T47D (cell line): ENCODE results near the gene PPFIA4.

Experiments
- DNase-seq, 2 experiments: peaks; one replicate each; pipeline versions ENCODE4 v3.0.0 to v3.0.0-alpha.2; 2011 to 2012; ENCODE audit warnings: low read depth in 1 of 2, low spot score in 1 of 2
- JUND ChIP-seq: IDR thresholded peaks from 2 replicates; pipeline ENCODE4 v1.6.1; 2012; ENCODE audit warnings: low read depth
- in situ Hi-C: cut with HindIII; loops from 2 replicates; pipeline ENCODE4 v1.10.0; 2016; ENCODE audit warnings: low sequenced_read_pairs, low pct_unique_long_range_greater_than_20kb

The PPFIA4 gene

DNA sequence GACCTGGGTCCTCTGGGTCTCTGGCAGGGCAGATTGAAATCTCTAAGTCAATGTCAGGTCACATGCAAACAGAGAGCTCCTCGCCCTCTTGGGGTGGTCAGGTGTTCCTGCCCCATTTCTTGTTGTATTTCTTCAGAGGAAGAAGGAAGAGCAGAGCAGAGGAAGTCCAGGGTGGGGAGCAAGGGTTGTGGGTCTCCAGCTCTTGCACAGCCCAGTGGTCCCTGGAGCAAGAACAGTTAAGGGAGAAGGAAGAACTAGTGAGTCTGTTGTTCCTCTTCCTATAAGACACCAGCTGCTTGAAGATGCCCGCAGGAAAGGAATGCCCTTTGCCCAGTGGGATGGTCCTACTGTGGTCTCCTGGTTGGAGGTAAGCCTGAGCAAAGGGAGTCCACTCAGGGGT lies 33.2 kb downstream of the PPFIA4 start:
- no peak for DNase-seq
- TF ChIP-seq JUND, result no peak
- in situ Hi-C loops, result no loop called here

DNA sequence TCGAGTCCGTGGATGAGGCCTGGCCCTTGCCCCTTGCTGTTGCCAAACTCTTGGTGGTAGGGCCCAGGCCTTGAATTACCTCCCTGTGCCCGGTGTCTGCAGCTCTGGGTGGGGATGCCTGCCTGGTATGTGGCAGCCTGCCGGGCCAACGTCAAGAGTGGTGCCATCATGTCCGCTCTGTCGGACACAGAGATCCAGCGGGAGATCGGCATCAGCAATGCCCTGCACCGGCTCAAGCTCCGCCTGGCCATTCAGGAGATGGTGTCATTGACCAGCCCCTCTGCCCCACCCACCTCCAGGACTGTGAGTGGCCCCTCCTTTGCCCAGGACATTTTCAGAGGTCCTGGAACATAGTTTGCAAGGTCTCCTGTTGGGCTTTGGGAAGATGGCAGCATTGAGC lies 33.8 kb downstream of the PPFIA4 start:
- in situ Hi-C loops, result no loop called here
- DNase-seq, result no peak
- no peak for TF ChIP-seq JUND

DNA sequence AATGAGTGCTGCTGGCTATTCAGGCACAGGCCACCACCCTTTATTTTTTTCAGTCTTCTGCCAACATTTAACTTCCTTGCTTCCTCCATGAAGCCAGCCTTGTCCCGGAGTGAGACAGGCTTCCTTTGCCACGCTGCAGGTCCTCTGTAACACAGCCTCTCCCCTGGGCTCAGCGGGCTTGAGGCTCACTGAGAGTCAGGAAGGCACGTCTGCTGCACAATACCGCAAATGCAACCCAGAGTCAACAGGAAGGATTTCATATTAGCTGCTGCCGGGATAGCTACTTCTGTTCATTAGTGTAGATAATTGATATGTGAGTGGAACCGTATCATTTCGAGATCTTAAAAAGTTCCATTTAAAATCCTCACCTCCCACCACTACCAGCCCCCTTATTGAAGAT lies 37.0 kb downstream of the PPFIA4 start:
- in situ Hi-C loops, result no loop called here
- no peak for DNase-seq
- no peak for TF ChIP-seq JUND

DNA sequence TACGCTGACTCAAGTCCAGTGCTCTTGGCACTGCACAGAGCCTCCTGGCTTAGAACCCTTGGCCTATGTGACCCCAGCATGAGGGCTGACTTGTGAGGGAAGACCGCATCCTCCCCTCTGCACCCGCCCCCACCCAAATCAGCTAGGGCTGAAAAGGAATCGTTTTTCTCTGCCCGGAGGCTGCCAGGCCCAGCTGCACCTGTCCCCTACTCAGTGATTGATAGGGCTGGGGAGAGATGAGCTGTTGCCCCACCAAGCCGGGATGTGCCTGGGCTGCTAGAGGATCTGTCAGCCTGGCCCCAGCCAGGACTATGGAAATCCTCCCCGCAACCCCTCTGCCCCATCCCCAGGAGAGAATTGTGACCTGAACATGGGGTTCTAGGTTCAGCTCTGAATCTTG lies 38.9 kb downstream of the PPFIA4 start:
- in situ Hi-C loops, result no loop called here
- TF ChIP-seq JUND, result no peak

DNA sequence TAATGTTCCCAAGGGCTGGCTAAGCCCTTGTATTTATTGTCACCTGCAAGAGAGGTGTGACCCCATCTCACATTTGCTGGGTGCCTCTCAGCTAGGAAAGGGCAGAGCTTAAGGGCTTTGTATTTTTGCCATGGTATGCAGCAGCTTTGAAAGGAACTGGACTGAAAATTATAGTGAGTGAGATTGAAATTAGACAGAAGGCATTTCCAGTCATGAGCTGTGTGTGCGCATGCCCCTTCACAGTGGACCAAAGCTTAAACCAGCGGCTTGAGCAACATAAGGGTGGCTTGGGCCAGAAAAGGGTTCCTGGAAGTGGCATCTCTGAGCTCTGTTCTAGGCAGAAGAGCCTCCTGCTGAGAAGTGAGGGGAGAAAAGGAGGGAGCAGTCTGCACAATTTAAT lies 39.7 kb downstream of the PPFIA4 start:
- in situ Hi-C loops, result no loop called here
- no peak for TF ChIP-seq JUND
- DNase-seq, result no peak

More for the DNA sequence above, 38.9 kb downstream of the PPFIA4 start:
- DNase-seq, result no peak

DNA sequence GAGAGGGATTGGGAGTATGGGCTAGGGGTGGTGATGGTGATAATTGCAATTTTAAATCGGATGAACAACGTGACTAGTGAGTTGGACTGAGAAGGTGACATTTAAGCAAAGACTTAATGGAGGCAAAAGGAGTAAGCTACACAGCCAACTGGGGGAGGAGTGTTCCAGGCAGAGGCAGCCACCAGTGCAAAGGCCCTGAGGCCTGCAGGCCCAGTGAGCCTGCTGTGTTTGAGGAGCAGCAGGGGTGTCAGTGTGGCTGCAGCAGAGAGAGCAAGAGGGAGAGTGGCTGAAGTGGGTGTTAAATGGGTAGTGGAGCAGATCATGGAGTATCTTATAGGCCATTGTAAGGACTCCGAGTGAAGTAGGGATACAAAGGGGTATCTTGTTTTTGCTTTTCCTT lies 40.7 kb downstream of the PPFIA4 start:
- DNase-seq, result no peak
- in situ Hi-C loops, result no loop called here
- TF ChIP-seq JUND, result no peak

DNA sequence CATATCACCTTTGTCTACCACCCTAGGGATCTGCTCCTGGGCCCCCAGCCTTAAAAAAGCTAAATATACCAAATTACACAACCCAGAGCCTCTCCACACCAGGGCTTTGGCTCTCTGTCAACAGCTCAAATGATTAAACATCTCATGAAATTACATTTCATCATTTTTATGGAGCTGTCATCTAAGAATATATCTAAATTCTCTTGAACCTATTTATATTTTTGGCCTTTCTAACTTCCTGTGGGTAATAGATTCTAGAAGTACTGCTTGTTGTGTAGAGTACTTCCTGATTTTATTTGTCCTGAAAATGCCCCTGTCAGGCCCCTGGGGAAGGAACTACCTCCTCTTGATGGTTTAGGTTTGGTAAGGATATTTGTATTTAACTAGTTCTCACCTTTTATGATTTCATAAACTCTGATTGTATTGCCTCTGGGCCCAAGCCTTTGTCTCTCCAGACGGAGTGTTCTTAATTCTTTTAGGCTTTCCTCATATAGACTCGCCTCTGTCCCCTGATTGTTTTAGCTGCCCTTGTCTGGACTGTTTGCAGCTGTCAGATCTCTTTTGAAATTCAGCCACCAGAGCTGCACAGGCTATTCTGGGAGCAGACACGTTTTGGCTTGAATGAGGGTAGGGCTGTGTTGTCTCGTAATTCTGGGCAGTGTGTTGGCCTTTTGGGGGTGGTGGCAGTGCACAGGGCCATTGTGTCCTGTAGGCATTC lies 42.9 kb downstream of the PPFIA4 start:
- TF ChIP-seq JUND, result no peak
- in situ Hi-C loops, result no loop called here
- DNase-seq, result no peak

DNA sequence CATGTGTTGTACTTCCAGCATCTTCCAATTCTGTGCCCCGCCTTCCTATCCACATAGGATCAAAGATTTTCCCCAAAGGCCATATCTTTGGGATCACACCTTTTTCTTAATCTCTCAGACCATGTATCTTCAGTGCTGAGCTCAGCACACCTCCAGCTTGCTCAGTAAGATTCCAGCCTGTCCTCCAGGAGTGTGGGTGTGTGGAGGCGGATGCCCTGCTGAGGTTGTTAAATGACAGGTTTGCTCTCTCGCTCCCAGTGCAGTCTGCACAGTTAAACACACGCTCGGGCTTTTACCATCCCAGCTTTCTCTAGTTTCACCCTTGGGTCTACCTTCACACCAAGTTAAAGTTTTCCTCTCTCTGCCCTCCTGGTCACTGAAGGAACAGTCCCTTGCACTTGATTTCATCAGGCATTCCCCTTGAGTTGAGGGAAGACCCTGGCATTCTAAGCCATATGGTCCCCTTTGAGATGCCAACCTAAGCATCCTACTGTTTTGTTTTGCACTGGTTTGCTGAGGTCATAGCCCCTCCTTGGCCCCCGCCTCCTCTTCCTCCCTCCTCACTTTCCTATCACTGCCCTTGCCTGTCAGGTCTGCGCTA lies 45.8 kb downstream of the PPFIA4 start:
- no peak for DNase-seq
- TF ChIP-seq JUND, result no peak
- in situ Hi-C loops, result no loop called here

DNA sequence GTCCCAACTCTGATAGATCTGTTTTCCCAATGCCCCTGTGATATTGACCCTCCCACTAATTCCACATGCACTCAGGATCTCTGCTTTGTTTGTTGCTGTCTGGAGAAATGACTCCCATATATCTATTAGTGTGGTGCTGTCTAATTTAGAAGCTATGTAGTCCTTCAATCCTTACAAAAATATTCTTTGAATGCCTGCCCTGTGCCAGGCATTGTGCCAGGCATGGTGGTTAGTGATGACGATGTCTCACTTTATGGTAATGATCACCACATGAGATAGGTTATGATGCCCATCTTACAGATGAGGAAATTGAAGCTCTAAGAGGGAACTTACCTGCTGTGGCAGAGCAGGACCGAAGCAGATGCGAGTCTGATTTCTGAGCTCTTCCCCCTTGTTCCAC lies 46.6 kb downstream of the PPFIA4 start:
- DNase-seq, result no peak
- no peak for TF ChIP-seq JUND
- in situ Hi-C loops, result no loop called here

DNA sequence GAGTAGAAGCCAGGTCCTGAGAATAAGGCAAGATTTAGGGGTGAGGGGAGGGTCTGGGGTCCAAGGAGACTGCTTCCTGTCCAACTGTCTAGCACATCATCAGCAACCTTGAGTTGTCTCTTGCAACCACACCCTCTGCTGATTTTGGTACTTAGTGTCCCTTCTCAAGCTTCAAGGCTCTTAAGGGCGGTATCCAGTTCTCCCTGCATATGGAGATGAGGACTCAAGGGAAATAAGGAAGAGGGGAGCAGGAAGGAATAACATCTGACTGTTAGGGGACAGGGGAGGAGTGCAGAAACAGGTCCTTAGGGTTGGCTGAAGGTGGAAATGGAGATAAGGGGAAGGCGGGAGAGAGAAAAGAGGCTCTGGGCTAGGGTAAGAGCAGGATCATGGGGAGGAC lies 47.2 kb downstream of the PPFIA4 start:
- in situ Hi-C loops, result no loop called here

DNA sequence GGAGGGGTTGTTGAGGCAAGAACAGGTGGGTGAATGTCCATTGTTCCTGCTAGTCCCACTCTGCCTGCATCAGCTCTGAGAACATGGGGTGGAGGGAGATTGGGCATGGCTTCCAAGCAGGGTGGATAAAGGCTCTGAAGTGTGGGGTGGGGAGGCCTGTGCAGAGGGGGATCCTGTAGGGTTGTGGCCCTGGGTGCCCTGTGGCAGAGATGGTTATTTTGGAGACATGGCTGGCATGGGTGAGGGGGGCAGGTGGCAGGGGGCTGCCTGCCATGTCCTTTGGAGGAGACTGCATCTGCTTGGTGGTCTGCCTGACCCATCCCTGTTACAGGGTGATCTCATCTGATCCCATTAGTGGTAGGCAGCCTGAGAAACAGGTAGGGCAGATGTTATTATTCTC lies 48.3 kb downstream of the PPFIA4 start:
- in situ Hi-C loops, result no loop called here

More for the DNA sequence above, 47.2 kb downstream of the PPFIA4 start:
- DNase-seq, result no peak
- TF ChIP-seq JUND, result no peak

DNA sequence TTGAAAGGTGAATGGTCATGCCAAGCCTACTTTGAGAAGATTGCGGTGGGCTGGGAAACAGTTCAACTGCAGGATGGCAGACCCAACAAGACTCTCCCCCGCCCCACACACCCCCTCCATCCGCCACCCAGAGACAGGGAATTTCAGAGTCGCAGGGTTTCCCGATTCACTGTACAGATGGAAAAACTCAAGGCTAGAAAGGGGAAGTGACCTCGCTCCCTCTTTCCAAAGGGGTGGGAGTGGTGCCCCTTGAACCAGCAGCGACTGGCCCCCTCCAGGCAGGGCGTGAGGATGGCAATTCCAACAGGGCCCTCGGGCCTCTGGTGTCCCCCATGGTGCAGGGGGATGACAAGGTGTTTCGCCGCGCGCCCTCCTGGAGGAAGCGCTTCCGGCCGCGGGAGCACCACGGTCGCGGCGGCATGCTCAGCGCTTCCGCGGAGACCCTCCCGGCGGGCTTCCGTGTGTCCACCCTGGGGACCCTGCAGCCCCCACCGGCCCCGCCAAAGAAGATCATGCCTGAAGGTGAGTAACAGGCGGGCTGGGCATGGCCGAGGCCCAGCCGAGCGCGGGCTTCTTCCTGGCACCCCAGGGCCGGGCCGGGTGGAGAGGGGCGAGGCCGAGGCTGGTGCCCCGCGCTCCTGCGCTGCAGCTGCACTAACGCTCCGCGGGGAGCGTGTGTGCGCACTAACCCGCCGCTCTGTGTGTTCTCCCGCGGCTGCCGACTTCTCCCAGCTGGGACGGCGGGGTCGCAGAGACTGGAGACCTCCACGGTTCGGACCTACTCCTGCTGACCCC lies 49.1 kb downstream of the PPFIA4 start:
- in situ Hi-C loops, result no loop called here
- no peak for DNase-seq
- no peak for TF ChIP-seq JUND

More for the DNA sequence above, 48.3 kb downstream of the PPFIA4 start:
- no peak for TF ChIP-seq JUND
- no peak for DNase-seq

DNA sequence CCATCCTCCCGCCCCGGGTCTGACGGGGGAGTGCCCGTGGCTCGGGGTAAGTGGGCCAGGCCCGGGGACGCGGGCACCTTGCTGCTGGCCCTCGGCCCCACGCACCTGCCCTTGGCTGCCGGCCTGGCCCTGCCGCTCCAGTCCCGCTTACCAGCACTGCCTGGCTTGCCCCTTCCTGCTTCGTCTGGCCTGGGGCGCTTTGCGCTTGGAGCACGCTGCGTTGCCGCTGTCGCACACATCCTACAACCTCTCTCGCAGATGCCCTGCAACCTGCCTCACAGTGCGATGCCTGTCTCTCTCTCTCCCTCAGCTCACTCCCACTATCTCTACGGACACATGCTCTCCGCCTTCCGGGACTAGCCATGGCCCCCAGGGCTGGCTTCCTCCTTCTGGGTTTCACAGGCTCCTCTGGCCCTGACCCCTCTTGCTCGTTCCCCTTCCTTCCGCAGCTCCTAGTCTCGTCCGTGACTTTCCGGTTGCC lies 49.8 kb downstream of the PPFIA4 start:
- in situ Hi-C loops, result no loop called here
- DNase-seq, result no peak
- no peak for TF ChIP-seq JUND
